Prostate gland (tissue), 2 donors: ENCODE measurements around the gene ASGR1.

Experiments
- CTCF ChIP-seq, 4 experiments: fragments of 200-600 bp in 2 of 4; fragments of 450-650 bp in 2 of 4; sonication (generic) in 2 of 4; IDR thresholded peaks; 1 replicate in 3 of 4; 2 replicates in 1 of 4; pipeline ENCODE4 v1.5.1; 2016 to 2019; ENCODE audit warnings: antibody characterized with exemption in 4 of 4, mild to moderate bottlenecking in 2 of 4, moderate library complexity in 2 of 4
- POLR2A ChIP-seq: fragments of 450-650 bp; IDR thresholded peaks from one replicate; pipeline ENCODE4 v1.6.1; 2016; ENCODE audit warnings: antibody characterized with exemption, mild to moderate bottlenecking

- no peak for TF ChIP-seq CTCF (IDR thresholded peaks at IDR 0.05)
- TF ChIP-seq POLR2A = no peak
Measured at GRCh38 chr17:7137171-7137943, 41.8 kb downstream of the ASGR1 start.
